ENCODE results near the gene INPP5D. TPM values are rescaled to one million over a fixed set of nuclear protein-coding genes. Genes with fewer than 3 reads are reported as not detected.

INPP5D gene
- total RNA-seq, 1 experiment from 2014 or later, result 17.2 TPM

DNA sequence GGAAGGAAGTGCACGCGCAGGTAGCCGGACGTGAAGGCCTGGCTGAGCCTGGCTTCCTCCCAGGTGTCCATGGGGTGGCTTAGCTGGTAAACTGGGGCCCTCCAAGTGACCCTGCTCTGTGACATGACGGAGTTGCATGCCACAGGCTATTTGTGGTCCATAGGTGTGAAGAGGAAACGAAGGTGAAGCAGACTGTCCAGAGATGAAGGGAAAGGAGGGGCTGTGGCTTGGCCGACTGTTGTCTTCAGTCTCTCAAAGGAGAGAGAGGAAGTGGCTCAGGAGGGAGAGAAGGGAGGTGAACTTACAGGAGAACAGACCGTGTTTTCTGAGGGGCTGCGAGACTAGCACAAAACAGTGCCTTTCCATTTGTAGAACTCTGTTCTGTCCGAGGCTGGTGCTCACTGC lies 19.3 kb downstream of the INPP5D start (continued):
- TF ChIP-seq, protein P1, sequence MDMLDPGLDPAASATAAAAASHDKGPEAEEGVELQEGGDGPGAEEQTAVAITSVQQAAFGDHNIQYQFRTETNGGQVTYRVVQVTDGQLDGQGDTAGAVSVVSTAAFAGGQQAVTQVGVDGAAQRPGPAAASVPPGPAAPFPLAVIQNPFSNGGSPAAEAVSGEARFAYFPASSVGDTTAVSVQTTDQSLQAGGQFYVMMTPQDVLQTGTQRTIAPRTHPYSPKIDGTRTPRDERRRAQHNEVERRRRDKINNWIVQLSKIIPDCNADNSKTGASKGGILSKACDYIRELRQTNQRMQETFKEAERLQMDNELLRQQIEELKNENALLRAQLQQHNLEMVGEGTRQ (CRISPR knock-in tag; IDR thresholded peaks at IDR 0.05), result no peak
- TF ChIP-seq, protein P2, sequence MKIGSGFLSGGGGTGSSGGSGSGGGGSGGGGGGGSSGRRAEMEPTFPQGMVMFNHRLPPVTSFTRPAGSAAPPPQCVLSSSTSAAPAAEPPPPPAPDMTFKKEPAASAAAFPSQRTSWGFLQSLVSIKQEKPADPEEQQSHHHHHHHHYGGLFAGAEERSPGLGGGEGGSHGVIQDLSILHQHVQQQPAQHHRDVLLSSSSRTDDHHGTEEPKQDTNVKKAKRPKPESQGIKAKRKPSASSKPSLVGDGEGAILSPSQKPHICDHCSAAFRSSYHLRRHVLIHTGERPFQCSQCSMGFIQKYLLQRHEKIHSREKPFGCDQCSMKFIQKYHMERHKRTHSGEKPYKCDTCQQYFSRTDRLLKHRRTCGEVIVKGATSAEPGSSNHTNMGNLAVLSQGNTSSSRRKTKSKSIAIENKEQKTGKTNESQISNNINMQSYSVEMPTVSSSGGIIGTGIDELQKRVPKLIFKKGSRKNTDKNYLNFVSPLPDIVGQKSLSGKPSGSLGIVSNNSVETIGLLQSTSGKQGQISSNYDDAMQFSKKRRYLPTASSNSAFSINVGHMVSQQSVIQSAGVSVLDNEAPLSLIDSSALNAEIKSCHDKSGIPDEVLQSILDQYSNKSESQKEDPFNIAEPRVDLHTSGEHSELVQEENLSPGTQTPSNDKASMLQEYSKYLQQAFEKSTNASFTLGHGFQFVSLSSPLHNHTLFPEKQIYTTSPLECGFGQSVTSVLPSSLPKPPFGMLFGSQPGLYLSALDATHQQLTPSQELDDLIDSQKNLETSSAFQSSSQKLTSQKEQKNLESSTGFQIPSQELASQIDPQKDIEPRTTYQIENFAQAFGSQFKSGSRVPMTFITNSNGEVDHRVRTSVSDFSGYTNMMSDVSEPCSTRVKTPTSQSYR (CRISPR knock-in tag; IDR thresholded peaks at IDR 0.05), result no peak
- TF ChIP-seq, protein P3, sequence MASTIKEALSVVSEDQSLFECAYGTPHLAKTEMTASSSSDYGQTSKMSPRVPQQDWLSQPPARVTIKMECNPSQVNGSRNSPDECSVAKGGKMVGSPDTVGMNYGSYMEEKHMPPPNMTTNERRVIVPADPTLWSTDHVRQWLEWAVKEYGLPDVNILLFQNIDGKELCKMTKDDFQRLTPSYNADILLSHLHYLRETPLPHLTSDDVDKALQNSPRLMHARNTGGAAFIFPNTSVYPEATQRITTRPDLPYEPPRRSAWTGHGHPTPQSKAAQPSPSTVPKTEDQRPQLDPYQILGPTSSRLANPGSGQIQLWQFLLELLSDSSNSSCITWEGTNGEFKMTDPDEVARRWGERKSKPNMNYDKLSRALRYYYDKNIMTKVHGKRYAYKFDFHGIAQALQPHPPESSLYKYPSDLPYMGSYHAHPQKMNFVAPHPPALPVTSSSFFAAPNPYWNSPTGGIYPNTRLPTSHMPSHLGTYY (CRISPR knock-in tag; IDR thresholded peaks at IDR 0.05), result no peak
- TF ChIP-seq, protein P4, sequence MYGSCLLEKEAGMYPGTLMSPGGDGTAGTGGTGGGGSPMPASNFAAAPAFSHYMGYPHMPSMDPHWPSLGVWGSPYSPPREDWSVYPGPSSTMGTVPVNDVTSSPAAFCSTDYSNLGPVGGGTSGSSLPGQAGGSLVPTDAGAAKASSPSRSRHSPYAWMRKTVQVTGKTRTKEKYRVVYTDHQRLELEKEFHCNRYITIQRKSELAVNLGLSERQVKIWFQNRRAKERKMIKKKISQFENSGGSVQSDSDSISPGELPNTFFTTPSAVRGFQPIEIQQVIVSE (CRISPR knock-in tag; IDR thresholded peaks at IDR 0.05; ENCODE audit: borderline replicate concordance), result no peak
- no peak for TF ChIP-seq GRHL2 (CRISPR knock-in tag; IDR thresholded peaks at IDR 0.05; ENCODE audit: insufficient replicate concordance, severe bottlenecking)

- Mint-ChIP-seq H3K4me3 (no peak overlapping the region), H3K27me3 (ENCODE audit: low read depth) (no peaks in the 10 kb centered on the region), H3K4me1 (peaks cover 11% of the 10 kb centered on the region; the same call in 1 of the 2 replicates), H3K9me3 (no peaks in the 10 kb centered on the region), H3K36me3 (no peaks in the 10 kb centered on the region), H3K27ac (no peak overlapping the region)
- ATAC-seq (no peak), DNase-seq (ENCODE audit: low spot score) (no peak)
- ChIA-PET CTCF (no interaction called here), POLR2A (no interaction called here)
- TF ChIP-seq CBFB (CRISPR knock-in tag; IDR thresholded peaks at IDR 0.05; ENCODE audit: low read depth) (no peak), ZNF317 (CRISPR knock-in tag; IDR thresholded peaks at IDR 0.05; ENCODE audit: borderline replicate concordance, low read depth) (no peak), NR2C2 (CRISPR knock-in tag; IDR thresholded peaks at IDR 0.05) (no peak), IRF1 (CRISPR knock-in tag; IDR thresholded peaks at IDR 0.05) (no peak), PRRX2 (CRISPR knock-in tag; IDR thresholded peaks at IDR 0.05) (no peak), RORB (CRISPR knock-in tag; IDR thresholded peaks at IDR 0.05) (no peak), TEAD1 (CRISPR knock-in tag; IDR thresholded peaks at IDR 0.05) (no peak), SP1 (CRISPR knock-in tag; conservative IDR thresholded peaks at IDR 0.05) (no peak)
- TF ChIP-seq, protein P5, sequence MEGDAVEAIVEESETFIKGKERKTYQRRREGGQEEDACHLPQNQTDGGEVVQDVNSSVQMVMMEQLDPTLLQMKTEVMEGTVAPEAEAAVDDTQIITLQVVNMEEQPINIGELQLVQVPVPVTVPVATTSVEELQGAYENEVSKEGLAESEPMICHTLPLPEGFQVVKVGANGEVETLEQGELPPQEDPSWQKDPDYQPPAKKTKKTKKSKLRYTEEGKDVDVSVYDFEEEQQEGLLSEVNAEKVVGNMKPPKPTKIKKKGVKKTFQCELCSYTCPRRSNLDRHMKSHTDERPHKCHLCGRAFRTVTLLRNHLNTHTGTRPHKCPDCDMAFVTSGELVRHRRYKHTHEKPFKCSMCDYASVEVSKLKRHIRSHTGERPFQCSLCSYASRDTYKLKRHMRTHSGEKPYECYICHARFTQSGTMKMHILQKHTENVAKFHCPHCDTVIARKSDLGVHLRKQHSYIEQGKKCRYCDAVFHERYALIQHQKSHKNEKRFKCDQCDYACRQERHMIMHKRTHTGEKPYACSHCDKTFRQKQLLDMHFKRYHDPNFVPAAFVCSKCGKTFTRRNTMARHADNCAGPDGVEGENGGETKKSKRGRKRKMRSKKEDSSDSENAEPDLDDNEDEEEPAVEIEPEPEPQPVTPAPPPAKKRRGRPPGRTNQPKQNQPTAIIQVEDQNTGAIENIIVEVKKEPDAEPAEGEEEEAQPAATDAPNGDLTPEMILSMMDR (IDR thresholded peaks at IDR 0.05), result no peak
Observed at GRCh38 chr2:233079953-233080835, 20.1 kb downstream of the INPP5D start.

DNA sequence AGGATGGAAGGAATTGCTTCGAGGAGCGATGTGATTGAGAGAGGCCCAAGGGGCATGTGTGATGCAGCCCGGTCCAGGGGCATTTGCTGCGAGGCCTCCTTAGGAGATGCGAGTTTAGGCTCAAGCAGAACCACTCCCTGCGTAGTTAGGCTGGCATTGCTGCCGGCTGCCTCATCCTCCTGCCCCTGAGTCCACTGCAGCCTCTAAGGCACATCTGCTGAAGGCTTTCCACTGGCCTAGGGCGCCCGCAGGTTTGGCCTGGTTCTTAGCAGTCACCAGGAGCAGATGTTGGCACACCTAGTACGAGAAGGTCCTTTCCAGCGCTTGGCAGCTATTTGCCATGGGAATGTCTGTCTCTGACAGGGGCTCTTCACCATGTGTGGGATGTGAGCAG lies 20.7 kb downstream of the INPP5D start:
- Mint-ChIP-seq H3K27me3 (ENCODE audit: low read depth) (no peaks in the 10 kb centered on the region), H3K4me1 (peaks cover 16% of the 10 kb centered on the region), H3K9me3 (no peaks in the 10 kb centered on the region), H3K4me3 (no peak overlapping the region), H3K27ac (no peak overlapping the region), H3K36me3 (no peaks in the 10 kb centered on the region)
- no peak for DNase-seq (ENCODE audit: low spot score)
- no peak for ATAC-seq
- ChIA-PET POLR2A (no interaction called here), CTCF (no interaction called here)
- no peak for TF ChIP-seq STAT6 (CRISPR knock-in tag; conservative IDR thresholded peaks at IDR 0.05; ENCODE audit: low read depth)
- TF ChIP-seq, protein P6, sequence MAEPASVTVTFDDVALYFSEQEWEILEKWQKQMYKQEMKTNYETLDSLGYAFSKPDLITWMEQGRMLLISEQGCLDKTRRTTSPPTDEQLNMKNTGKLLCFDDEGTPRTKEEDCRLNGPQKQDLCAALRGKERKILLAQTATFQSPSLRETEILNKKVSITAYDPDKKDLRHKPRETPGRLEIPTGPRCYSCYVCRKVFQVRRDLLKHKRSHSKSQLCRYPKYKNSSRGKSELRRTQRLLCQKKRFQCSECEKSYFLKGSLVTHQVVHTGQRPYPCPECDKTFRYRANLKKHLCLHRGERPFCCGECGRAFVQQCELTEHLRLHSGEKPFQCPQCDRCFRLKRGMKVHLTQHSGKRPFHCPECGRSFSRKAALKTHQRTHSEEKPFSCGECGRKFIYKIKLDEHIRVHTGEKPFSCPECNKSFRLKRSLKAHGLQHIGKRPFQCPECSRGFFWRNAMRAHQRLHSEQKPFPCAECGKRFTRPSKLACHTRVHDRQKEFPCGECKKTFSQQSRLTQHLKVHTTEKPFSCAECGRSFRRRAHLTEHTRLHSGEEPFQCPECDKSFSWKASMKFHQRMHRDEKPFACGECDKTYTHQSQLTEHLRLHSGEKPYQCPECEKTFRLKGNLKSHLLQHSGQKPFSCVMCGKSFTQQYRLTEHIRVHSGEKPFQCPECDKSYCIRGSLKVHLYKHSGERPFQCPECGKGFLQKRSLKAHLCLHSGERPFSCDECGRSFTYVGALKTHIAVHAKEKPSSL (CRISPR knock-in tag; conservative IDR thresholded peaks at IDR 0.05), result no peak
- TF ChIP-seq ZBTB43 (CRISPR knock-in tag; IDR thresholded peaks at IDR 0.05), result no peak

Measured in WTC11 (cell line).